ELR (cell line): Measurements from ENCODE around the gene CTNNA3.

Experiments used
- DNase-seq: peaks from one replicate; pipeline ENCODE4 v3.0.0-alpha.2; 2015; ENCODE audit warnings: low read depth

Gene CTNNA3

DNA sequence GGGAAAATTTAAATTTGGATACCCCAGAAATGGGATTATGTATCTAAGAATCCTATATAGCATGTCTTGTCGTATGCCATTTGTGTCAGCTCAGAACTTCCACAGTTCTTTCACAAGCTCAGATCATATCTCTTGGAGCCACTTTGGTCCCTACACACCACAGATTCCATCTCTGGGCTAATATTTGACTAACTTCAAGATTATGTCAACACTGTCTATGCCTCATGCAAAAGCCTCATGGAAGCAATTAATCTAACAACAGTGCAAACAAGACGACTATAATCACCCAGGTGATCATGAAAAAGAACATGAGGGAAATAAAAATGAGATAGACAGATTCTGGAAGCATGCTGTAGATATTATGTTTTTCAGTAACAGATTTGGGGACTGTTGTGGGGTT is 581.0 kb downstream of the CTNNA3 start:
- DNase-seq: no peak

DNA sequence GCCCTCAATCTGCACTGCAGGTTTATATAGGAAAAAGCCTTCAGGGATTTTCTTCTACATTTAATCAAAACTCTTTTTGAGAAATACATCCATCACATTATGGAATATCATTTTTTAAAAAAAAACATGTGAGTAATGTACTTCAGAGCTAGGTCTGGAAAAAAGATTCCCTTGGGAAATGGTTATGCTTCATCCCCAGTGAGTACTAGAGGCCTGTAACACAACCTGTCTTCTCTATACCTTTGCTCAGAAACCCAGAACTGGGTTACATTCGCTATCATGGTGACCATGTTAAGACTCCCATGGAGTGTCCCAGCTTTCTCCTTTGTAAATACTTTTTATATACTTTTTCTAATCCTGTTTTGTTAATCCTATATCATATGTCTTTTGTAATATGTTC is 583.2 kb downstream of the CTNNA3 start:
- no peak for DNase-seq

- no peak for DNase-seq
Observed at GRCh38 chr10:67110286-67110685, 585.7 kb downstream of the CTNNA3 start.

DNA sequence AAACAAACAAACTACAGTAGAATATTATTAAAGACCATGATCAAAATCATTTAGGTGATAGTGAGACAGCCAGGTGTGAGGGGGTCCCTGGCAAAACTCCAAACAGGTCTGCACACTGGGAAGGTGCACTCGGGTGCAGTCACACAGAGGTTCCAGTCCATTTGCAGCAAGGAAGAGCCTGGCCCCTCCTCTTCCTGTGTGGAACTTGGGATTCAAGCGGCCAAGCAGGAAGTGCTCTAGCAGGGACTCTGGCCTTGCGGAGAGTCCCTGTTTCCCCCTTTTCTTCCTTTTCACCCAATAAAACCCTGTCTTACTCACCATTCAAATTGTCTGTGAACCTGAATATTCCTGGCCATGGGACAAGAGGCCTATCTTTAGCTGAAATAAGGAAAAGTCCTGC is 588.3 kb downstream of the CTNNA3 start:
- no peak for DNase-seq

DNA sequence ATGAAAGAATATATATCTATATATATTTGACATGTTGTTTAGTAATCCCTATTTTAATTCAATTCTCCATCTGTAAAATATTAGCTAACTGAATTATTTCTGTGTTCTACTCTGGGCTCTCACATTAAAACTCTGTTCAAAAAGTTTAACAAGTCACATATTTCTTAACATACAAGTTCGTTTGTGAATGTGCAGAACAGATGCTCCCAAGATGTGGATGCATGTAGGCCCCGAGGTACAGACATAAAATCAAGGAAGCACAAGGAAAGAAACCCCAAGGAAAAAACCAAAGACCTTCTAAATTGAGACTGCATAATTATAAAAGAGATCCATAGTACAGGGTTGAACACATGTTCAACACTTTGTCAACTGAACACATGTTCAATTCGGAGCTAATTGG is 595.0 kb downstream of the CTNNA3 start:
- DNase-seq: no peak

GRCh38 chr10:67098461-67098860 is 597.5 kb downstream of the CTNNA3 start:
- no peak for DNase-seq

GRCh38 chr10:67095531-67095930 is 600.5 kb downstream of the CTNNA3 start:
- DNase-seq: no peak

DNA sequence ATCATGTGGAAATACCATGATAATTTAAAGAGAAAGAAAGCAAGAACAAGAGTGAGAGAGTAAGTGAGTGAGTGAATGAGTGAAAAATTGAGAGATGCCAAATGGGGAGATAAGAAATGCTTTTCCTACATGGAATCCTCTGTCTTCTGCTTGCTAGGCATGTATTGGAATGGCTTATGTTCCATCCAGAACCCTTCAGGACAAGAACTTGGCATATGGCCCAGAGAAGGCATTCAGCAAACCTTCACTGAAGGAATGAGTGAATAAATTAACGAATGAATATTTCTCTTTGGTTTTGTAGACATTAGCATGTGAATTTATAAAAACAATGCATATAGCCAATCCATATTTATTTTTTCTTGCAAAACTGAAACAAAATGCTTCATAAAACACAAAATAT is 608.0 kb downstream of the CTNNA3 start:
- DNase-seq: no peak

- no peak for DNase-seq
Observed at GRCh38 chr10:67087135-67087425, 608.9 kb downstream of the CTNNA3 start.

DNA sequence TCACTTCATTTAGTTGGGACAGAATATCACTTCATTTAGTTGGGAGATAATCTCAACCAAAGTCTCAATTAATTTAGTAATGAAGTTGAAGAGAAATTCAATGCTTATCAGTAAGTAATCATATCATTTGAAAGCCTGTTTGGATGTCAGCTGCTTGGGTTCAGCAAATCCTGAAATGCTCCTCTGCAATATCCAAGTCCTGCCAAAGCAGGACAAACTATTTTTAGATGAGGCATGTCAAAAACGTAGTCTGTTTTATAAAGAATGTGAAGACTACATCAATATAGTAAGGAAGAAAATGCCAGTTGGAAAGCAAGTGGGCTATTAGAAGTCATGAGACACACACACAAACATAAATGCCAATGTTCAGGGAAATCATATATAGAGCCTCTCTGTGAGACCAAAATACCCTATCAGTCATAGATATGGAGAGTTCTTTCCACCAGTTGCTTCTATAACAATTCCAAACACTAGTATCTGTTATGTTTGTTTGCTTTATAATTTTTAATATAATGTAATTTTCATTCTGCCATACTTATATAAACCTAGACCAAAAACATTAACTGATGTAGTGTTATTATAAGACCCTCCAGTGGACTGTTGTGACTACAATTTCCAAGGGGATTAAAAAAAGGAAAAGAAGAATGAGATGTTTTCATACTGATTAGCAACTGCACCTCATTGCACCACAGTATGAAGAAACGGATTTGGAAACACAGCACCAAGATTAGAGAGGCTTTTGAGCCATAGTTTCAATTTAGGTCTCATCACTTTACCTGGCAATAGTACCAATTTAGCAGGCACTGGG is 609.5 kb downstream of the CTNNA3 start:
- DNase-seq: no peak

DNA sequence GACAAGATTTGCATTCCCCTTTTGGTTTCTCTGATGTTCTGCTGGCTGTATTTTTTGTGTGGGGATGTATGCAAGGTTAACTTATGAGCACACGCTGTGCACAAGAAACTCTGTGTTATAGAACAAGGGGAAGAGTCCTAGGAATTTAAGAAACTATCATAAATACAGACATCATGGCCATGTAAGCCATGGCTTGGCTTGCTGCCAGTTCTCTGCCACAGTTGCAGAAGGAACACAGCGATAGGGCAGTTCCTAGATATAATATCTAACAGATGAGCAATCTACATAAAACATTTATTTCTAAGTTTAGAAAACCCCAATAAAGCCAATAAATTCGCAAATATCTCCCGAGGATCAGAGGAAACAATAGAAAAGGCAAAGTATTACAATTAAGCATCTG is 616.9 kb downstream of the CTNNA3 start:
- no peak for DNase-seq

DNA sequence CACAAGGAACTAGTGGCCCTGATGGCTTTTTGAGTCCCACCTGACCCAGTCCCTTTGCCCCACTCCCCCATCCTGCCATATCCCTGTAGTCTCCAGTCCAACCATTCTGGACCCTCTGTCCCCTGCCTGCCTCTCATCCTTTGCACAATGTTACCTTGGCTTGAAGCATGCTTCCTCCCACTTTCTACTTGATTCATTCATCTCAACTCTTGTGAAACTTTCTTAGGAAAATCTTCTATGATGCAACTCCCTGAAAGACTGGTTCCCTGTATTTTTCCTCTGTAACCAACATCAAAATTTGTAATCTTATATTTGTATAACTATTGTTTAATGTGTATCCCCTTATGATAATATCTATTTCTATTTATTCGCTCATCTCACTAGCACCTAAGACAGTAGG is 618.6 kb downstream of the CTNNA3 start:
- DNase-seq: no peak

DNA sequence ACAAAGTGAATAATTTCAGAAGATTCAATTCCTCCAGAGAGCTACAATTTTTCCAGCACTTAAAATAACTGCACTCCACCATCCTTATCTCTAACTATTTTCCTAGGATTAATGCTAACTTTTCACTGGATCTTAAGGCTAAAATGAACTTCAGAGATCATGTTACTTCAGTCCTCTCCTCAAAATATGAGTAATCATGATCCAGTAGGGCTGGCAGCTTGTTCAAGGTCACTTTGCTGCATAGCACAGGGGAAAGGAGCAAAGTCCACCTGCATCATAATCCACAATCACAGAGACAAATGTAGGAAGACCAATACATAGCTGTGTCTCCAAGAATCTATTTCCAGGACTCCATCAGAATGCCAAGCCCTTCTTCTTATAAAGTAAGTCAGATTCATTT is 619.9 kb downstream of the CTNNA3 start:
- DNase-seq: no peak

DNA sequence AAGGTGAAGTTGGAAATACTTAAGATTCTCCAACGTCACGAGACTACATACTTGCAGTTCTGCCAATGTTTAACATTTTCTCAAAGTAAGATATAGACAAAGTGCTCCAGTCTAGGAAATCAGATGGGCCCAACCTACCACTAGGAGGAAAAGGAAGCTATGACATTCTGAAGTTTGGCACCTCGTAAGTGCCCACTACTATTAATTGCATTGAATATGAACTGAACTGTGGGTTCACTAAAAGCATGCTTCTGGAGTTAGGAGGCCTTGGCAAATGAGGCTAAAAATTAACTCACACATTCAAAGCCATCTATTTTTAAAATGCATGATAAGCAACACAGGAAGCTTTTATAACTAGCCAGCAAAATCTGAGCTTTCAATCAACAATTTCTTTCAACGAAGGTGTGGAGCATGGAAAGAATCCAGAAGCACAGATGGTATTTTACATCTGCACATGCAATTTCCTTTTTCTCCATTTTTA is 620.5 kb downstream of the CTNNA3 start:
- DNase-seq: no peak

DNA sequence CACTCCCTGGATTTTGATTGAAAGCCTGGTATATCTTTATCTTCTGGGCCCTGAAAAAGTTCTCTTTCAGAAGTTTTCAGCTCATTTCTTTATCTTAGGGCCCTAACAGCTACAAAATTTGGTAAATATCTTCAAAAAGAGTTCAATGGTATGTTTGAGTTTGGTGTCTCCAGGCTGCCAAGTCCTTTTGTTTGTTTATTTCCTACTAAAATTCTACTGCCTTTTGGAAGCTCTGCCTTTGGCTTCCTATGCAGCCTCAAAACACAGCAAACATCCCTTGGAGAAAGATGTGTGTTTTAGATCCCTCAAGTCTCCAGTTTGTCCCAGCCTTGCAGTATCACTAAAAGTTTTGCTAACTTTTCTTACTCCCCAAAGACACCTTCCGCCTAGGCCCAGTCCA is 623.3 kb downstream of the CTNNA3 start:
- DNase-seq: no peak

- DNase-seq: no peak
Observed at GRCh38 chr10:67050415-67050814, 645.6 kb downstream of the CTNNA3 start.

- DNase-seq: no peak
Observed at GRCh38 chr10:67049988-67050387, 646.0 kb downstream of the CTNNA3 start.

DNA sequence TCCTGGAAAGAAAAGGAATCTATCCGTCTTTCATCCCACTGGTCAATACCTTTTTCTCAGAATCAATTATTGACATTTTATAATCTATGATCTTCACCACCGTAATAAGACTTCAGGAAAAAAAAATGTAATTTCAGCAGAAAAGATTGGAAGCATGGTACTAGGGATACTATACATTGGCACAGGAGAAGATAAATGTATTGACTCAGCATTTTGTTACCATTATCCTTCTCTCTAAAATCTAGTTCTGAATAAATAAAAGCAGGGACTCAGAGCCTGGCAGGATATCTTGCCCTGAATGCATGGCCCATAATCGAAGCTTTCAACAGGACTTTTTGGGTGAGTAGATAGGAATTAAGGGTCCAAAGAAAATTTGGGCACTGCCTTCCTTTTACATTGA is 649.5 kb downstream of the CTNNA3 start:
- DNase-seq: no peak

DNA sequence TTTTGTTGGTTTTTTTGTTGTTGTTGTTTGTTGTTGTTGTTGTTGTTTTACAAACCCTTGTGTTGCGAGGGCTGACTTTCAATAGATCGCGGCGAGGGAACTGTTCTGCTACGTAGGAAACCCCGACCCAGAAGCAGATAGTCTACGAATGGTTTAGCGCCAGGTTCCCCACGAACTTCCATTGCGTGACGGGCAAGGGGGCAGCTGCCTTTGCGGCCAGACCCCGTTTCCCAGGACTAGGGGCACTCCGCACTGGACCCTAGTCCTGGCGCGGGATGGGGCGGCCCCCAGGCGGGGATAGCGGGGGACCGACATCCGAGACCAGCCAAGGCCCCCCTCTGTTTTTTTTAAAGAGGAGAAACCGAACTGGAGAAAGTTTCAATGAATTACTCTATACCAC is 650.6 kb downstream of the CTNNA3 start:
- no peak for DNase-seq

DNA sequence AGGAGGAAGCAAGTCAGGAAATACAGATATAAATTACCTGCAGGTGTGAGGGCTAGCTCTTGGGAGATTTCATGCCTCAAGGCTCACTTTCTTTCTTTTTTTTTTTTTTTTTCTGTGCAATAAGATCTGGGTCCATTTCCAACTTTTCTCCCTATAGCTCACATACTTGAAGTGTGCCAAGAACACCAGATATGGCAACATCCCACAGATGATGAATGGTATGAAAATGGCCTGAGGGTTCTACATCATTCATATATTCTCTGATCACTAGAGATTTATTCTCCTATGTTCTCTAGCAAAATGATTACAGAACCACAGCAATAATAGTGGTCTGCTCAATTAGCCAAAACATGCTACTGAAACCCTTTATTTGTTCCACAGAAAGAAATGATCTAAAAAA is 653.0 kb downstream of the CTNNA3 start:
- no peak for DNase-seq

DNA sequence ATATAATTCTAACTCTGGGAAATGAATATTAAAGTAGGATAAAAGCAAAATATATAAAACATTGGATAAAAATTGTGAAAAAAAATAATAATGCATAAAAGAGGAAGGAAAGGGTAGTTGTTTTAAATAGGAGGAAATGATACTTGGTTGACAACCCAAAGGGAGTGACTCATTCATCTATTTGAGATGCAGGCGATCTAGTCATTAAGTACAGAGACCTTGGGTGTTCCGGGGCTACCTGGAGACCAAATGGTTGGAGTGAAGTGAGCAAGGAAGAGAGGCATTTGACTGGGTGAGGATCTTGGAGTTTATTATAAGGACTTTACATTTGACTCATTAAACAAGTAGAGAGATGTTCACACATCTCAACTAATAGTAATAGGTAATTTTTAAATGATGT is 659.2 kb downstream of the CTNNA3 start:
- DNase-seq: no peak

- DNase-seq: no peak
Observed at GRCh38 chr10:67033878-67034277, 662.1 kb downstream of the CTNNA3 start.

DNA sequence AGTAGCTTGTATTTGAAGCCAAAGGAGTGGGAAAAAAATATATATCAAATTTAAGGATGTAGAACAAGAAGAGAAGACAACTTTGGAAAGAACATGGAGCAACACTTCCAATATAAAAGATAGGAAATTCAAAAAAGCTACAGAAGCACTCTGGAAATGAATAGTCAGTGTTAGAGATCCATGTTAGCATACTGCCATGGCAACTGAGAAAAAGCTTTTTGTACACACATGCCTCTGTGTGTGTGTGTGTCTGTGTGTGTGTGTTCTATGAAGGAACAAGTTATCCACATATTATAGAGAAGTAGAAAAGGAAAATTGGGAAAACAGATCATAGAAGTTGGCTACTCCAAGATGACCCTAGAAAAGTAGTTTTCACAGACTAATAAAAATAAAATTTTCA is 673.9 kb downstream of the CTNNA3 start:
- no peak for DNase-seq

GRCh38 chr10:67017218-67017617 is 678.8 kb downstream of the CTNNA3 start:
- DNase-seq: no peak

GRCh38 chr10:67015225-67015624 is 680.8 kb downstream of the CTNNA3 start:
- no peak for DNase-seq
